SJSA1 (cell line): ENCODE data around the gene MEX3D. TPM values are rescaled to one million over a fixed set of nuclear protein-coding genes. Genes with fewer than 3 reads are reported as not detected.
A peak's percentile ranks its signal among the peaks of the same experiment; 100 is the strongest.

Experiments
- DNase-seq, 2 experiments: peaks; one replicate each; pipeline ENCODE4 v3.0.0-alpha.2; 2015 to 2020; ENCODE audit warnings: low spot score in 2 of 2, low read depth in 1 of 2
- H3K27ac ChIP-seq: fragments of 250-450 bp; sonication (Bioruptor Pico); 2 replicates; pipeline ENCODE4 v1.5.1; 2020; ENCODE audit warnings: mild to moderate bottlenecking, moderate library complexity
- H3K27me3 ChIP-seq: fragments of 250-450 bp; sonication (Bioruptor Pico); replicated peaks from 2 replicates; pipeline ENCODE4 v1.5.1; 2020; ENCODE audit warnings: mild to moderate bottlenecking, moderate library complexity
- H3K36me3 ChIP-seq: fragments of 250-450 bp; sonication (Bioruptor Pico); 2 replicates; pipeline ENCODE4 v1.5.1; 2020; ENCODE audit warnings: mild to moderate bottlenecking
- H3K4me1 ChIP-seq: fragments of 250-450 bp; sonication (Bioruptor Pico); replicated peaks from 2 replicates; pipeline ENCODE4 v1.6.1; 2021; ENCODE audit warnings: mild to moderate bottlenecking
- H3K4me3 ChIP-seq: fragments of 250-450 bp; sonication (Bioruptor Pico); 2 replicates; pipeline ENCODE4 v1.5.1; 2020; ENCODE audit warnings: mild to moderate bottlenecking
- H3K9me3 ChIP-seq: fragments of 250-450 bp; sonication (Bioruptor Pico); replicated peaks from 2 replicates; pipeline ENCODE4 v1.5.1; 2020; ENCODE audit warnings: mild to moderate bottlenecking
- total RNA-seq: library from RNA; depleted of rRNA; stranded (reverse); fragments of >200 nt; shearing (Covaris generic); gene quantifications from 2 replicates; pipeline ENCODE4 v1.2.3, GENCODE V29; 2014

The MEX3D gene
- total RNA-seq, 1 experiment from 2014 or later = 109 TPM

DNA sequence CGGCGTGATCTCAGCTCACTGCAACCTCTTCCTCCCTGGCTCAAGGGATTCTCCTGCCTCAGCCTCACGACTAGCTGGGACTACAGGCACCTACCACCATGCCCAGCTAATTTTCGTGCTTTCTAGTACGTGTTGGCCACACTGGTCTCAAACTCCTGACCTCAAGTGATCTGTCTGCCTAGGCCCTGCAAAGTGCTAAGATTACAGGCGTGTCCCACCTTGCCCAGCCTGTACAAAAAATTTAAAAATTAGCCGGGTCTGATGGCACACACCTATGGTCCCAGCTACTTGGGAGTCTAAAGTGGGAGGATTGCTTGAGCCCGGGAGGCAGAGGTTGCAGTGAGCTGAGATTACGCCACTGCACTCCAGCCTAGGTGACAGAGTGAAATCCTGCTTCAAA lies 4.7 kb upstream of the MEX3D start:
- H3K27me3 ChIP-seq = no peaks in the 10 kb centered on the region; the same call in 1 of the 2 replicates
- no peak overlapping the region for H3K27ac ChIP-seq

DNA sequence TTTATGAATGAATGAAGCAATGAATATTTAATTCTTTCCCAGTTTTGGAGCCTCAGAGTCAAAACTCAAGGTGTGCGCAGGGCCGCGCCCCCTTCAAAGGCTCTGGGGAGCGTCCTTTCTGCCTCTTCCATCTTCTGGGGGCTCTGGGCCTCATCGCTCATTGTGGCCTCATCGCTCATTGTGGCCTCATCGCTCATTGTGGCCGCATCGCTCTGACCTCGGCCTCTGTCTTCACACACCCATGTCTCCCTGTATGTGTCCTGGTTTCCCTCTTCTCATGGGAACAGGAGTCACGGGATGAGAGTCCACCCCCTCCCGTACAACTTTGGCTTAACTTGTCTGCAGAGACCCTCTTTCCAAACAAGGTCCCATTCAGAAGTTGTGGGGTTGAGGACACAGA lies 3.2 kb upstream of the MEX3D start:
- peaks cover 5% of the 10 kb centered on the region for H3K9me3 ChIP-seq
- no peak overlapping the region for H3K4me3 ChIP-seq
- H3K36me3 ChIP-seq = peaks cover 12% of the 10 kb centered on the region
- DNase-seq = no peak
- no peak overlapping the region for H3K27ac ChIP-seq
- H3K4me1 ChIP-seq = peaks cover 7% of the 10 kb centered on the region
- no peaks in the 10 kb centered on the region; the same call in 1 of the 2 replicates for H3K27me3 ChIP-seq

More for the DNA sequence above, 4.7 kb upstream of the MEX3D start:
- H3K4me3 ChIP-seq = no peak overlapping the region
- H3K9me3 ChIP-seq = peaks cover 5% of the 10 kb centered on the region
- DNase-seq = no peak
- H3K36me3 ChIP-seq = peaks cover 18% of the 10 kb centered on the region
- peaks cover 4% of the 10 kb centered on the region for H3K4me1 ChIP-seq

DNA sequence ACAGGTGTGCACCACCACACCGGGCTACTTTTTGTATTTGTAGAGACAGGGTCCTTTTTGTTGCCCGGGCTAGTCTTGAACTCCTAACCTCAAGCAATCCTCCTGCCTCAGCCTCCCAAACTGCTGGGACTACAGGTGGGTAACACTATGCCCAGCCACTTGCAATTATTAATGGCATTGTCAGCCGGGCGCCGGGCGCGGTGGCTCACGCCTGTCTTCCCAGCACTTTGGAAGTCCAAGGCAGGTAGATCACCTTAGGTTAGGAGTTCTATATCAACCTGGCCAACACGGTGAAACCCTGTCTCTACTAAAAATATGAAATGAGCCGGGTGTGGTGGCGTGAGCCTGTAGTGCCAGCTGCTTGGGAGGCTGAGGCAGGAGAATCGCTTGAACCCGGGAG lies 2.7 kb upstream of the MEX3D start:
- H3K9me3 ChIP-seq = peaks cover 5% of the 10 kb centered on the region
- DNase-seq = no peak
- peaks cover 12% of the 10 kb centered on the region for H3K36me3 ChIP-seq
- H3K27me3 ChIP-seq = no peaks in the 10 kb centered on the region; the same call in 1 of the 2 replicates
- H3K4me3 ChIP-seq = no peak overlapping the region
- H3K4me1 ChIP-seq = peaks cover 13% of the 10 kb centered on the region
- no peak overlapping the region for H3K27ac ChIP-seq

DNA sequence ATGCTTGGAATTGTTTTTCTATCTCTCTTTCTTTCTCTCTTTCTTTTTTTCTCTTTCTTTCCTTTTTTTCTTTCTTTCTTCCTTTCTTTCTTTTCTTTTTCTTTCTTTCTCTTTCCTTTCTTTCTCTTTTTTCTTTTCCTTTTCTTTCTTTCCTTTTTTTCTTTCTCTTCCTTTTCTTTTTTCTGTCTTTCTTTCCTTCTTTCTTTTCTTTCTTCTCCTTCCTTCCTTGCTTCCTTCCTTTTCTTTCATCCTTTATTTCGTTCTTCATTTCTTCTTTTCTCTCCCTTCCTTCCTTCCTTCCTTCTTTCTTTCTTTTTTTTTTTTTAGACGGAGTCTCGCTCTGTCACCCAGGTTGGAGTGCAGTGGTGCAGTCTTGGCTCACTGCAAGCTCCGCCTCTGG lies 1.9 kb upstream of the MEX3D start:
- DNase-seq = no peak
- Histone ChIP-seq H3K27ac (no peak overlapping the region), H3K4me1 (peaks cover 16% of the 10 kb centered on the region), H3K27me3 (no peaks in the 10 kb centered on the region; the same call in 1 of the 2 replicates), H3K9me3 (peaks cover 5% of the 10 kb centered on the region), H3K4me3 (no peak overlapping the region), H3K36me3 (peaks cover 20% of the 10 kb centered on the region)

DNA sequence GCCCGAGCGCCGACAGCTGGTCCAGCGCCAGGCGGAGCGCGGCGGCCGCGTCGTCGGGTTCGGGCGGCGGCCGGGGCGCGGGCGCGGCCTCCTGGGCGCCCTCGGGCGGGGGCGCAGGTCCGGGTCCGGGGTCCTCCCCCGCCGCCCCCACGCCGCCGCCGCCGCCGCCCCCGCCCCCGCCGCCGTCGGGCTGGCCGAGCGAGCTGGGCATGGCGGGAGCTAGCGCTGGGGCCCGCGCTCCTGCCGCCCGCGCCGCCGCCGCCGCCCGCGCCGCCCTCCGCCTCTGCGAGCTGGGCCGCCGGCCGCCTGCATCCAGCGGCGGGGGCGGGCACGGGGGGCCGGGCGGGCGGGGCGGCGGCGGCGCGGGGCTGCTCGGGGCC lies 287 bp downstream of the MEX3D start:
- no peak for DNase-seq
- no peaks in the 10 kb centered on the region; the same call in 1 of the 2 replicates for H3K27me3 ChIP-seq
- H3K4me1 ChIP-seq = peaks cover 16% of the 10 kb centered on the region
- peaks cover 5% of the 10 kb centered on the region for H3K9me3 ChIP-seq
- peak overlapping the region; percentile 94 for H3K4me3 ChIP-seq
- peaks cover 27% of the 10 kb centered on the region for H3K36me3 ChIP-seq
- H3K27ac ChIP-seq = no peak overlapping the region

DNA sequence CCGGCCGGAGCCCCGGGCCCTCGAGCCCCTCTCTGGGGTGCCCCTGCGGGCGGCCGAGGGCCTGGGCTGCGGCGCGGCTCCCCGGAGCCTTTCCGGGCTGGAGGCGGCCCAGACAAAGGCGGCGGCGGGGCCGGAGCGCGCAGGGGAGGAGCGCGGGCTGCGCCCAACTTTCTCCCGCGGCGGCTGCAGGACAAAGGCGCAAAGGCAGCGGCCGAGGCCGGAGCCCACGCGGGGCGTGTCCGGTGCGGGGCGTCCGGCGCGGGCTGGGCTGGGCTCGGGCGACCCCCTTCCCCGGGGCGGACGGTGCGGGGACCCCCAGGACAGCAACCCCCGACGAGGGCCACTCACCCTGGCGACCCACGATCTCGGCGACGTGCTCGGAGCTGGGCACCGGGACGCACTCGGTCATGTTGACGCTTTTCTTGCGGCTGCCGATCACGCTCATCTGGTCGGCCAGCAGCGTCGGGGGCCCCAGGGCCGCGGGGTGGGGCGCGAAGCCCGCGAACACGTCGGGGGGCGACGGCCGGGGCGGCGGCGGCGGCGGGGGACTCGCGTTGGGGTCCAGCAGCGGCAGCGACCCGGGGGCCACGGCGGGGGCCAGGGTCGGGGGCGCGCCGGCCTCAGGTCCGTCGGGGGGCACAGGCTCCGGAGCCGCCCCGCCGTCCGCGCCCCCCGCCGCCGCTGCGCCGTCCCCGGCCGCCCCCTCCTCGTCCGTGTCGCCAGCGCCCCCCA lies 843 bp downstream of the MEX3D start:
- peak overlapping the region; percentile 95 for H3K27ac ChIP-seq

DNA sequence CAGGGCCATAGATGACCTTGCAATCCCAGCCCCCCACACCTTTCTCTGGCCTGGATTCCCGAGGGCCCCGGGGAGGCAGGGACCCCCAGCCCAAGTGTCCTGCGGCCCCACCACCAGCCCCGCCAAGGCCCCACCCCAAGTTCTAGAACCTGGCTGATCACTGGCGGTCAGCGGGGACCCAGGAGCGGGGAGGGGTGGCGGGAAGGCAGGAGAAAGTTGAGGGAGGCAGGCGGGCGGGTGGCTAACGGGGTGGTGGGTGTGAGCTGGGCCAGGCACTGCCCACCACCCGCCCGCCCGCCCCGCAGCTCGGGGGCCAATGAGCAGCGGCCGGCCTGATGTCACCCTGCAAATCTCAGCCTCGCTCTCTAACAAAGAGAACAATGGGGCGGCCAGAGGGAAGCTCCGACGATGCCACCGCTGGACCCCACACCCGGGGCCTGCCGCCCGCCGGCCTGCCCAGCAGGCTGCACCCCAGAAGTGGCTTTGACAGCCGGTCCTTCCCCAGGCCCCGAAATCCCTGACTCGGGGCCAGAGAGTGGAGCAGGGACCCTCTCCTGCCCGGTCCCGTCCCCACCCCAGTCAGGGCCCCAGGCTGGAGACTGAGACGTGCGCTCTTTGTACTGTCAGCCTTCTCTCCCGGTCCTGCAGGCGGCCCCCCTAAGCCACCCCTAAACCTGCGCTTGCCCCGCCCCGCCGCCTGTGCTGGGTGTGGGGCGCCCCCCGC lies 1.6 kb downstream of the MEX3D start:
- H3K36me3 ChIP-seq = peaks cover 33% of the 10 kb centered on the region
- no peaks in the 10 kb centered on the region; the same call in 1 of the 2 replicates for H3K27me3 ChIP-seq
- H3K4me1 ChIP-seq = peaks cover 16% of the 10 kb centered on the region
- peak; percentile 85 to 88 for DNase-seq
- peaks cover 5% of the 10 kb centered on the region for H3K9me3 ChIP-seq
- H3K4me3 ChIP-seq = peak overlapping the region; percentile 94
- H3K27ac ChIP-seq = peak overlapping the region; percentile 95

More for the DNA sequence above, 843 bp downstream of the MEX3D start:
- DNase-seq = peak in 1 of 2 experiments; percentile 52
- Histone ChIP-seq H3K4me3 (peak overlapping the region; percentile 94), H3K36me3 (peaks cover 32% of the 10 kb centered on the region), H3K27me3 (no peaks in the 10 kb centered on the region; the same call in 1 of the 2 replicates), H3K4me1 (peaks cover 16% of the 10 kb centered on the region), H3K9me3 (peaks cover 5% of the 10 kb centered on the region)

DNA sequence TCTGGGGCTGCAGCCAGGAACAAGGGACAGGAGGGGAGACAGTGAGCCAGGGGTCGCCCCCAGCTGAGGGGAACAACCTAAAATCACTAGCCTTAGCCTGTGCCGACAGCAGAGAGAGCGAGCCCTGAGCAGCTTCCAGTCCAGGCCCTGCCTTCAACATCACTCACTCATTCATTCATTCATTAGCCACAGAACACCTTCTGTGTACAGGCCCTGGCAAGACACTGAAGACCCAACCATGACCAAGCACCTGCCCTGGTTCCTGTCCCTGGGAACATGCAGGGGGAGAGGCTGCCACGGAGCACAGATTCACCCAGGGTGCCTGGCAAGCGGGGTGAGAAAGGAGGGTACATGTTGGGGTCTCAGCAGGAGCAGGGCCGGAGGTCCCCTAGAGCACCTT lies 4.9 kb downstream of the MEX3D start:
- H3K27ac ChIP-seq = no peak overlapping the region
- H3K36me3 ChIP-seq = peaks cover 42% of the 10 kb centered on the region
- no peak overlapping the region for H3K4me3 ChIP-seq
- no peak for DNase-seq
- H3K27me3 ChIP-seq = no peaks in the 10 kb centered on the region
- H3K4me1 ChIP-seq = peaks cover 12% of the 10 kb centered on the region
- H3K9me3 ChIP-seq = no peaks in the 10 kb centered on the region

DNA sequence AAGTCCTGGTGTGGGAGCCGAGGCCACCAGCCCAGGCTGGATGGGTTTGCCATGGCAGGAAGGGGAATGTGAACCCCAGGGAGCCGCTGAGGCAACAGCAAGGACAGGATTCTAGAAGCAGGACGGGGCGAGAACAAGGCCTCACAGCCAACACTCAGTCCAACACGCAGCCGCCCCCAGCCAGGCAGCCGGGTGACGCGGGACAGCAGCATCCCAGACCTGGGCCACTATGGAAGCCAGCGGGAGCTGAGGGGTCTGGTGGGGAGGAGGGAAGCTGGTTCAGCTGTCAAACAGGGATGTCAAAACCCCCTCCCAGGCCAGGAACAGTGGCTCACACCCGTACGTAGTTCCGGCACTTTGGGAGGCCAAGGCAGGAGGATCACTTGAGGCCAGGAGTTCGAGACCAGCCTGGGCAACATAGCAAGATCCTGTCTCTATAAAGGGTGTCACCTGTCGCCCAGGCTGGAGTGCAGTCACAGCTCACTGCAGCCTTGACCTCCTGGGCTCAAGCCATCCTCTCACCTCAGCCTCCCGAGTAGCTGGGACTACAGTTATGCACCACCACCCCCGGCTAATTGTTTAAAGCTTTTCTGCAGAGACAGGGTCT lies 6.8 kb downstream of the MEX3D start:
- H3K27me3 ChIP-seq = no peaks in the 10 kb centered on the region
- no peak for DNase-seq
- no peak overlapping the region for H3K4me3 ChIP-seq

DNA sequence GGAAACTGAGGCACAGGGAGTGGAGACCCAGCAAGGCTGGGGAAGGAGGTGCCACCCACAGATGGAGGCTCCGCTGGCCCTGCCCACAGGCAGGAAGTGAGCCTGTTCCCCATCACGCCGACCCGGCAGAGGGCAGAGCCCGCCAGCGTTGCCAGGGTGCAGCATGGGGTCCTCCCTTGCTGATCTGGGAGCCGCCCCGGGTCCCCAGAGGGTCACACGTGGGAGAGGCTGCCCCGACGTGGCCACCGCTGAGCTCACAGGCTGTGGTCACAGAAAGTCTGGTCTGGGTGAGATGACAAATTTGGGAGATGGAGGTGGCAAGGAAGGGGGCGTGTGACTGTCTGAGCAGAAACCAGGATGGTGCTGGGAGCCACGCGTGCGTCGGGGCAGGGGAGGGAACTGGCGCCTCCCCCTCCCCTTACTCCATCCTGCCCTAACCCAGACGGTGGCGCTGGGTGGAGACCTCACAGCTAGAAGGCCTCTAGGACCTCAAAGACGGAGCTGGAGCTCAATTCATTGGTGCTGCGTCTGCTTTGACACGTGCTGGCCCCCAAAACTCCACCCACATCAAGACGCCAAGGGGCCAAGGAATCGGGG lies 7.7 kb downstream of the MEX3D start:
- Histone ChIP-seq H3K9me3 (no peaks in the 10 kb centered on the region), H3K27ac (no peak overlapping the region), H3K27me3 (no peaks in the 10 kb centered on the region), H3K4me1 (no peaks in the 10 kb centered on the region), H3K36me3 (peaks cover 37% of the 10 kb centered on the region), H3K4me3 (no peak overlapping the region)
- no peak for DNase-seq

More for the DNA sequence above, 6.8 kb downstream of the MEX3D start:
- Histone ChIP-seq H3K4me1 (peaks cover 9% of the 10 kb centered on the region), H3K36me3 (peaks cover 43% of the 10 kb centered on the region), H3K9me3 (no peaks in the 10 kb centered on the region), H3K27ac (no peak overlapping the region)

DNA sequence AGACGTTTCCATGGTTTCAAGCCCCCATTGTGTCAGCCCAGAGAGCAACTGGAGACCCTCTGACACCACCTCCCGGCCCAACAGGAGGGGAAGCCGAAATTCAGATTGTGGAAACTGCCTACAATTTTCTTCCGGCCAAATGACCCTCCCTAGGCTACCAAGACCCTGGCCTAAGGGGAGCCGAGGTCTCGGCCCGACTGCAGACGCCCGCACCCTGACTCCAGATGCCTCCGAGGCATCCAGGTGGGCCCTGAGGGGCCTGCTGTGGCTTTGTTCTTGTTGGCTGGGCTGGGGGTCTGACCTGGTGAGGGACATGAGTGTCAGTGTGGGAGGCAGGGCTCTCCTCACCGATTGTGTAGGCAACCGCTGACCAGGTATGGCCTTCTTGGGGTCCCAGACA lies 9.6 kb downstream of the MEX3D start:
- no peaks in the 10 kb centered on the region for H3K9me3 ChIP-seq
- no peak overlapping the region for H3K27ac ChIP-seq
- H3K27me3 ChIP-seq = no peaks in the 10 kb centered on the region
- H3K4me1 ChIP-seq = no peaks in the 10 kb centered on the region
- no peak overlapping the region for H3K4me3 ChIP-seq
- no peak for DNase-seq
- peaks cover 33% of the 10 kb centered on the region for H3K36me3 ChIP-seq

DNA sequence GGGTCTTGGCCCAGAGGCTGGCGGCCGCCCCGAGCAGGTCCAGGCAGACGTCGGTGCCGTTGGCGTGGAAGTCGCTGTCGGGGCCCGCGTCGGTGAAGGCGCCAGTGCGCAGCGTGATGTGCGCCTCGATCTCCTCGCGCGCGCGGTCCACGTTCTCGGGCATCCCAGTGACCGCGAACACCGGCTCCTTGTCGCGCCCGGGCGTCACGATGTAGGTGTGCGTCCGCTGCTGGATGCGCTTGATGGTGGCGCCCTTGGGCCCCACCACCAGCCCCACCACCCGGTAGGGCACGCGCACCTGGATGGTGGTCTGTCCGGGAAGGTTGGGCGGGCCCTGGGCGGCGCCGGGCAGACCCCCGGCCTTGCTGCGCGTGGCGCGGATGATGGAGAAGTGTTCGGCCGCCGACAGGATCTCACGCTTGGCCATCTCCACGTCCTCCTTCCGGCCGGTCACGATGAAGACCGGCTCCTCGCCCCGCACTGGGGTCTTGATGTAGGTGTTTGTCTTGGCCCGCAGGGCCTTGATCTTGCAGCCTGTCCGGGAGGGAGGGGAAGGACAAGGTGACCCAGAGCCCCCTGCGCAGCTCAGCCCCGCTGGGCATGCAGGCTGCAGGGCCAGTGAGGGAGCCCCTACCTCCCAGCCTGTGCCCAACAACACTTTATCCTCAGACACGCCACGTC lies 11.6 kb downstream of the MEX3D start:
- no peak for DNase-seq
- H3K4me3 ChIP-seq = no peak overlapping the region
- peaks cover 26% of the 10 kb centered on the region for H3K36me3 ChIP-seq
- no peaks in the 10 kb centered on the region for H3K9me3 ChIP-seq
- no peaks in the 10 kb centered on the region for H3K4me1 ChIP-seq
- no peak overlapping the region for H3K27ac ChIP-seq
- H3K27me3 ChIP-seq = no peaks in the 10 kb centered on the region
